Stimulated activated CD8-positive, alpha-beta memory T cell treated with anti-CD3 and anti-CD28 coated beads, Interleukin-2, amount 100 ng/mL, for 1 hour (primary cell): ENCODE data around the gene BTBD18.

Experiments used
- DNase-seq, 2 donors: peaks; one replicate each; pipeline ENCODE4 v3.0.0-alpha.2; 2020; ENCODE audit warnings: low read depth in 2 of 2

BTBD18 gene

GRCh38 chr11:57776031-57776521 is 24.5 kb upstream of the BTBD18 start:
- no peak for DNase-seq

GRCh38 chr11:57775491-57775890 is 23.9 kb upstream of the BTBD18 start:
- DNase-seq = no peak

- DNase-seq = no peak
Observed at GRCh38 chr11:57773026-57773598, 21.5 kb upstream of the BTBD18 start.

- DNase-seq = no peak
Observed at GRCh38 chr11:57772562-57772961, 20.9 kb upstream of the BTBD18 start.

- DNase-seq = no peak
Observed at GRCh38 chr11:57771365-57771764, 19.7 kb upstream of the BTBD18 start.

GRCh38 chr11:57770793-57771192 is 19.2 kb upstream of the BTBD18 start:
- no peak for DNase-seq

- no peak for DNase-seq
Observed at GRCh38 chr11:57764972-57765371, 13.4 kb upstream of the BTBD18 start.

- DNase-seq = no peak
Observed at GRCh38 chr11:57764566-57764965, 12.9 kb upstream of the BTBD18 start.

- no peak for DNase-seq
Observed at GRCh38 chr11:57764021-57764420, 12.4 kb upstream of the BTBD18 start.

- no peak for DNase-seq
Observed at GRCh38 chr11:57763568-57763967, 11.9 kb upstream of the BTBD18 start.

GRCh38 chr11:57762235-57762861 is 10.7 kb upstream of the BTBD18 start:
- DNase-seq = no peak

- DNase-seq = no peak
Observed at GRCh38 chr11:57761301-57762234, 9.9 kb upstream of the BTBD18 start, which contains the start of gene CTNND1. CTNND1 (plus strand) TSS chr11:57761802; CDS start chr11:57791479, 29,677 bp downstream.

- no peak for DNase-seq
Observed at GRCh38 chr11:57758174-57758573, 6.6 kb upstream of the BTBD18 start.

- no peak for DNase-seq
Observed at GRCh38 chr11:57752954-57753353, 1.3 kb upstream of the BTBD18 start.

GRCh38 chr11:57751176-57751575 is 443 bp downstream of the BTBD18 start:
- no peak for DNase-seq

GRCh38 chr11:57746920-57747319 is 4.7 kb downstream of the BTBD18 start:
- DNase-seq = no peak

GRCh38 chr11:57745206-57745605 is 6.4 kb downstream of the BTBD18 start:
- DNase-seq = no peak

- DNase-seq = no peak
Observed at GRCh38 chr11:57744357-57744756, 7.3 kb downstream of the BTBD18 start.

- no peak for DNase-seq
Observed at GRCh38 chr11:57742087-57742452, 9.5 kb downstream of the BTBD18 start.

GRCh38 chr11:57741132-57742086 is 10.2 kb downstream of the BTBD18 start, which contains the start of gene SELENOH:
SELENOH (plus strand) TSS chr11:57741491; CDS start chr11:57741596, 105 bp downstream.
- DNase-seq = peak; percentile 79 to 82

GRCh38 chr11:57735619-57736298 is 15.9 kb downstream of the BTBD18 start:
- DNase-seq = no peak
